ENCODE measurements around the gene IKZF2.

IKZF2 gene

GRCh38 chr2:213078686-213079085, 72.7 kb downstream of the IKZF2 start:
- no peak for DNase-seq (ENCODE audit: low spot score)
- no peak overlapping the region for H3K27ac ChIP-seq (ENCODE audit: poor library complexity, severe bottlenecking)
- no peak for ATAC-seq (ENCODE audit: low read depth)

DNA sequence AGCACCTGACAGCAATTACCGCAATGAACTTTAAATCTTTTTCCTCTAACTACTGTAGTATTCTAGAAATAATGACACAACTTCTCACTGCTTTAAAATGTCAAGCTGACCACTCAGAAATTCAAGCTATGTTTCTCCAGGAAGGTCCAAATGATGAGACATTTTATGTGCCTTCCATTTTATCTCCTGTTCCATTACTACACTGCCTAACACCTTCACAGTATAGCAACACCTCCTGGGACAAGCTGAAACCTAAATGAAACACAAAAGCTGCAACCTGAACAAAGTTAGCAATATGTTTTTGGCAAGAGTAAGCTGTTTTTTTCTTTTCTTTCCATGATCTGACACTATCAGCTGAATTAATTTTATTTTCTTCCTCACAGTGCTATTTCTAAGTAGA, 81.9 kb downstream of the IKZF2 start:
- DNase-seq (ENCODE audit: low spot score), result no peak

More at GRCh38 chr2:213078686-213079085, 72.7 kb downstream of the IKZF2 start:
- Histone ChIP-seq H3K36me3 (ENCODE audit: low read depth) (no peaks in the 10 kb centered on the region; the same call in 1 of the 2 replicates), H3K4me3 (ENCODE audit: severe bottlenecking) (no peak overlapping the region), H3K27me3 (ENCODE audit: insufficient read depth, poor library complexity, severe bottlenecking) (no peaks in the 10 kb centered on the region), H3K4me1 (ENCODE audit: insufficient read depth, poor library complexity, severe bottlenecking) (no peaks in the 10 kb centered on the region), H3K9me3 (ENCODE audit: severe bottlenecking) (no peaks in the 10 kb centered on the region)
- TF ChIP-seq, protein P1, sequence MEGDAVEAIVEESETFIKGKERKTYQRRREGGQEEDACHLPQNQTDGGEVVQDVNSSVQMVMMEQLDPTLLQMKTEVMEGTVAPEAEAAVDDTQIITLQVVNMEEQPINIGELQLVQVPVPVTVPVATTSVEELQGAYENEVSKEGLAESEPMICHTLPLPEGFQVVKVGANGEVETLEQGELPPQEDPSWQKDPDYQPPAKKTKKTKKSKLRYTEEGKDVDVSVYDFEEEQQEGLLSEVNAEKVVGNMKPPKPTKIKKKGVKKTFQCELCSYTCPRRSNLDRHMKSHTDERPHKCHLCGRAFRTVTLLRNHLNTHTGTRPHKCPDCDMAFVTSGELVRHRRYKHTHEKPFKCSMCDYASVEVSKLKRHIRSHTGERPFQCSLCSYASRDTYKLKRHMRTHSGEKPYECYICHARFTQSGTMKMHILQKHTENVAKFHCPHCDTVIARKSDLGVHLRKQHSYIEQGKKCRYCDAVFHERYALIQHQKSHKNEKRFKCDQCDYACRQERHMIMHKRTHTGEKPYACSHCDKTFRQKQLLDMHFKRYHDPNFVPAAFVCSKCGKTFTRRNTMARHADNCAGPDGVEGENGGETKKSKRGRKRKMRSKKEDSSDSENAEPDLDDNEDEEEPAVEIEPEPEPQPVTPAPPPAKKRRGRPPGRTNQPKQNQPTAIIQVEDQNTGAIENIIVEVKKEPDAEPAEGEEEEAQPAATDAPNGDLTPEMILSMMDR (IDR thresholded peaks at IDR 0.05; ENCODE audit: poor library complexity, severe bottlenecking), result no peak

DNA sequence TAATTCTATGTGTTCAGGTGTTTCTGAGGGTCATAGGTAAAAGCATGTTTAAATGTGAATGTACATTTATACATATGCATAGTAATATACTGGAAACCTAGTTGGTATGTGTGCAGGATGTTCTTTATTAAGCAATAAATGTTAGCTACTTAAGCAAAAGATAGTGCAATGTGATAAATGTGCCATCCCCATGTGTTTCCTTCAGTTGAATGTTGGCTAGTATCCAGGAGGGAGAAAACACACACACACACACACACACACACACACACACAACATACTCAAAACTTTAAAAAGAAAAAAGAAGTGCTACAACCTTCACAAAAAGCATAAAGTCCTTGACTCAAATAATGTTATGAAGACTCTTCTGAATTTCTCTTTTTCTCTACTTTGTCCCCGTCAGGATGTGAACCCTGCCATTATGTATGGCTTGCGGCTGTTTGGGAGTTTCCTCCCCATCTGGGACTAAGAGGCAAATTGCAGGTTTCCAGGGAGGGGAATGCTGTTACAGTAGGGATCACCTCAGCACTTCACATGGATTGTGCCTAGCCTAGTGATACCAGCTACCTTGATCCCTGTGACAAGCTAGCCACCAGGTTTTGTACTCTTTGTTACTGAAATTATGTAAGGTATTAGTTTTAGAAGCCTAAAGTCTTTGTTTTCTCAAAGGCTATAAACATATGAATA, 82.6 kb downstream of the IKZF2 start:
- Histone ChIP-seq H3K4me3 (ENCODE audit: severe bottlenecking) (no peak overlapping the region), H3K36me3 (ENCODE audit: low read depth) (no peaks in the 10 kb centered on the region), H3K4me1 (ENCODE audit: insufficient read depth, poor library complexity, severe bottlenecking) (peaks cover 17% of the 10 kb centered on the region), H3K27me3 (ENCODE audit: insufficient read depth, poor library complexity, severe bottlenecking) (no peaks in the 10 kb centered on the region), H3K9me3 (ENCODE audit: severe bottlenecking) (no peaks in the 10 kb centered on the region), H3K27ac (ENCODE audit: poor library complexity, severe bottlenecking) (no peak overlapping the region)
- ATAC-seq (ENCODE audit: low read depth) (no peak), DNase-seq (ENCODE audit: low spot score) (no peak)
- TF ChIP-seq, protein P1 (IDR thresholded peaks at IDR 0.05; ENCODE audit: poor library complexity, severe bottlenecking), result no peak

More for the DNA sequence above, 81.9 kb downstream of the IKZF2 start:
- Histone ChIP-seq H3K27me3 (ENCODE audit: insufficient read depth, poor library complexity, severe bottlenecking) (no peaks in the 10 kb centered on the region), H3K4me3 (ENCODE audit: severe bottlenecking) (no peak overlapping the region), H3K27ac (ENCODE audit: poor library complexity, severe bottlenecking) (no peak overlapping the region), H3K36me3 (ENCODE audit: low read depth) (no peaks in the 10 kb centered on the region), H3K4me1 (ENCODE audit: insufficient read depth, poor library complexity, severe bottlenecking) (peaks cover 17% of the 10 kb centered on the region), H3K9me3 (ENCODE audit: severe bottlenecking) (no peaks in the 10 kb centered on the region)
- TF ChIP-seq, protein P1 (IDR thresholded peaks at IDR 0.05; ENCODE audit: poor library complexity, severe bottlenecking), result no peak
- ATAC-seq (ENCODE audit: low read depth), result no peak

- H3K27ac ChIP-seq (ENCODE audit: poor library complexity, severe bottlenecking), result no peak overlapping the region
- TF ChIP-seq, protein P1 (IDR thresholded peaks at IDR 0.05; ENCODE audit: poor library complexity, severe bottlenecking), result no peak
- peaks cover 17% of the 10 kb centered on the region for H3K4me1 ChIP-seq (ENCODE audit: insufficient read depth, poor library complexity, severe bottlenecking)
- ATAC-seq (ENCODE audit: low read depth) (peak; percentile 81), DNase-seq (ENCODE audit: low spot score) (no peak)
- H3K27me3 ChIP-seq (ENCODE audit: insufficient read depth, poor library complexity, severe bottlenecking), result no peaks in the 10 kb centered on the region
- H3K9me3 ChIP-seq (ENCODE audit: severe bottlenecking), result no peaks in the 10 kb centered on the region
- H3K36me3 ChIP-seq (ENCODE audit: low read depth), result no peaks in the 10 kb centered on the region
- H3K4me3 ChIP-seq (ENCODE audit: severe bottlenecking), result no peak overlapping the region
Measured at GRCh38 chr2:213067888-213068287, 83.5 kb downstream of the IKZF2 start.

- ATAC-seq (ENCODE audit: low read depth) (no peak), DNase-seq (ENCODE audit: low spot score) (no peak)
- TF ChIP-seq, protein P1 (IDR thresholded peaks at IDR 0.05; ENCODE audit: poor library complexity, severe bottlenecking), result no peak
- Histone ChIP-seq H3K9me3 (ENCODE audit: severe bottlenecking) (no peaks in the 10 kb centered on the region), H3K4me1 (ENCODE audit: insufficient read depth, poor library complexity, severe bottlenecking) (peaks cover 17% of the 10 kb centered on the region), H3K36me3 (ENCODE audit: low read depth) (no peaks in the 10 kb centered on the region), H3K4me3 (ENCODE audit: severe bottlenecking) (no peak overlapping the region), H3K27ac (ENCODE audit: poor library complexity, severe bottlenecking) (no peak overlapping the region), H3K27me3 (ENCODE audit: insufficient read depth, poor library complexity, severe bottlenecking) (no peaks in the 10 kb centered on the region)
Measured at GRCh38 chr2:213066443-213066743, 85.0 kb downstream of the IKZF2 start.
